ENCODE data around the gene OR10J5. TPM values are rescaled to one million over a fixed set of nuclear protein-coding genes. Genes with fewer than 3 reads are reported as not detected.

Gene OR10J5
- total and polyA plus RNA-seq, 2 donors (not counting 1 experiment from before 2014, with no cell fraction given), result not detected

GRCh38 chr1:159510229-159510541, 25.6 kb downstream of the OR10J5 start:
- 57% methylated on average over 1 of the region's 2 CpGs for WGBS (ENCODE audit: insufficient coverage)
- Mint-ChIP-seq H3K27ac (no peak overlapping the region), H3K9me3 (ENCODE audit: insufficient read depth) (peaks cover 2% of the 10 kb centered on the region), H3K4me3 (no peak overlapping the region), H3K4me1 (no peaks in the 10 kb centered on the region), H3K27me3 (peaks cover 6% of the 10 kb centered on the region)
- Histone ChIP-seq H3K4me3 (ENCODE audit: control extremely low read depth in 1 of 5, extremely low read depth in 1 of 5, insufficient read depth in 1 of 5, low read depth in 2 of 5, low read length in 4 of 5) (no peak overlapping the region), H3K27ac (ENCODE audit: low read length in 2 of 2) (no peak overlapping the region), H3K79me2 (ENCODE audit: control insufficient read depth, insufficient read depth, low read length) (no peaks in the 10 kb centered on the region), H3K9me3 (ENCODE audit: control extremely low read depth in 1 of 3, control insufficient read depth in 2 of 3, insufficient read depth in 1 of 3, low read length in 2 of 3) (peaks cover 0 to 17% (median 0%) of the 10 kb centered on the region in 3 donors), H2AFZ (ENCODE audit: insufficient read depth, low read depth, low read length, poor library complexity, severe bottlenecking) (no peak overlapping the region), H3K27me3 (replicated peaks in 1 of 4; ENCODE audit: control extremely low read depth in 1 of 4, control insufficient read depth in 3 of 4, insufficient read depth in 4 of 4, low read length in 3 of 4) (no peaks in the 10 kb centered on the region), H3K9ac (ENCODE audit: low read length) (no peak overlapping the region), H3K36me3 (replicated peaks in 1 of 2; ENCODE audit: control extremely low read depth in 1 of 2, control insufficient read depth in 1 of 2, extremely low read depth in 1 of 2, insufficient read depth in 2 of 2, low read length in 1 of 2) (no peaks in the 10 kb centered on the region), H4K20me1 (ENCODE audit: control insufficient read depth, insufficient read depth, low read length, poor library complexity, severe bottlenecking) (no peaks in the 10 kb centered on the region), H3K4me2 (replicated peaks; ENCODE audit: low read depth, low read length, poor library complexity, severe bottlenecking) (no peak overlapping the region), H3K4me1 (ENCODE audit: control insufficient read depth in 2 of 2, insufficient read depth in 2 of 2, low read length in 2 of 2) (no peaks in the 10 kb centered on the region)
- no peak for ATAC-seq (ENCODE audit: low read depth)
- no peak for TF ChIP-seq EZH2 (IDR thresholded peaks at IDR 0.05; ENCODE audit: borderline replicate concordance, insufficient read depth, low read depth, low read length, poor library complexity, severe bottlenecking)
- TF ChIP-seq CTCF (IDR thresholded peaks at IDR 0.05), result no peak
- ChIA-PET CTCF (no interaction called here), POLR2A (no interaction called here)
- DNase-seq, result no peak
- intact Hi-C loops (cut with micrococcal nuclease), result no loop called here

DNA sequence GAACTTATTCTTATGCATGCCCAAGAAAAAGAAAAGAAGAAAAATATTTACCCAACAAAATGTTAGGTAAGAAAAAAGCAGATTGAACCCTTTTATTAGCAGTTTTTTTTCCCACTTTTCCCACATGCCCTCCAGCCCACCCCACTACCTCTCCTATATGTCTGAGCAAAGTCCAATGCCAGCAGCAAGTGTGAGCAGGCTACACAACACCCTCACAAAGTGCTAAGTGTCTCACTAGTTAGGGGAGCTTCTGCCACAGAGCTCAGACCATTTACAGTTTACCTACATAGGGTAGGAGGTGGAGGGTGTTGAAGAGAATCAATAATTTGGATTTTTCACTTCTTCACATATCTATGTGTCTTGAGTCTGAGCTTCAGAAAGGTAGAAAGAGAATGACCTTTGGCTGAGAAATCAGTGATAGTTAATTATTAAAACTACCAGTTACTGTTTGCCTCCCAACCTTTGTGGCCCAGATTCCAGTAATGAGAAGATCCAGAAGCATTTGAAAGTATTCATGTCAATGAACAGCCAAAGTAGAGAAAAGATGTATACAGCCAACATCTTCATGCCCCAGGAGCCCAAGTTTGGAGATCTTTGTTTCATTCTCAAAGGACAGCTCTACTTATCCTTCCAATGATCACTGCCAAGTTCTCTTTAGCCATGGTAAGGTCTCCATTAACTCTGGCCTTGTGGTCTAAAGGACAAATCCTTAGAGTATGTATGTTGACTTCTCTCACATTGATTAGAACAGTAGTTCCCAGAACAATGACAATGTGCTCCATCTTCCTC, 26.2 kb downstream of the OR10J5 start:
- Mint-ChIP-seq H3K4me1 (no peaks in the 10 kb centered on the region), H3K9me3 (ENCODE audit: insufficient read depth) (peaks cover 2% of the 10 kb centered on the region), H3K27me3 (peaks cover 4% of the 10 kb centered on the region), H3K27ac (no peak overlapping the region), H3K4me3 (no peak overlapping the region)
- Histone ChIP-seq H3K79me2 (ENCODE audit: control insufficient read depth, insufficient read depth, low read length) (no peaks in the 10 kb centered on the region), H3K9me3 (ENCODE audit: control extremely low read depth in 1 of 3, control insufficient read depth in 2 of 3, insufficient read depth in 1 of 3, low read length in 2 of 3) (peaks cover 0 to 17% (median 4%) of the 10 kb centered on the region in 3 donors), H4K20me1 (ENCODE audit: control insufficient read depth, insufficient read depth, low read length, poor library complexity, severe bottlenecking) (no peaks in the 10 kb centered on the region), H2AFZ (ENCODE audit: insufficient read depth, low read depth, low read length, poor library complexity, severe bottlenecking) (no peak overlapping the region), H3K4me2 (replicated peaks; ENCODE audit: low read depth, low read length, poor library complexity, severe bottlenecking) (no peak overlapping the region), H3K4me1 (ENCODE audit: control insufficient read depth in 2 of 2, insufficient read depth in 2 of 2, low read length in 2 of 2) (no peaks in the 10 kb centered on the region), H3K4me3 (ENCODE audit: control extremely low read depth in 1 of 5, extremely low read depth in 1 of 5, insufficient read depth in 1 of 5, low read depth in 2 of 5, low read length in 4 of 5) (no peak overlapping the region), H3K36me3 (replicated peaks in 1 of 2; ENCODE audit: control extremely low read depth in 1 of 2, control insufficient read depth in 1 of 2, extremely low read depth in 1 of 2, insufficient read depth in 2 of 2, low read length in 1 of 2) (no peaks in the 10 kb centered on the region), H3K27ac (ENCODE audit: low read length in 2 of 2) (no peak overlapping the region), H3K9ac (ENCODE audit: low read length) (no peak overlapping the region), H3K27me3 (replicated peaks in 1 of 4; ENCODE audit: control extremely low read depth in 1 of 4, control insufficient read depth in 3 of 4, insufficient read depth in 4 of 4, low read length in 3 of 4) (no peaks in the 10 kb centered on the region)
- no peak for TF ChIP-seq CTCF (IDR thresholded peaks at IDR 0.05)
- TF ChIP-seq EZH2 (IDR thresholded peaks at IDR 0.05; ENCODE audit: borderline replicate concordance, insufficient read depth, low read depth, low read length, poor library complexity, severe bottlenecking), result no peak
- ATAC-seq (ENCODE audit: low read depth), result no peak
- DNase-seq, result no peak
- ChIA-PET POLR2A (no interaction called here), CTCF (no interaction called here)
- intact Hi-C loops (cut with micrococcal nuclease), result no loop called here
